ENCODE measurements around the gene ARRB1. TPM values are rescaled to one million over a fixed set of nuclear protein-coding genes. Genes with fewer than 3 reads are reported as not detected.

Gene ARRB1
- polyA plus RNA-seq, 1 experiment: 36.9 TPM

DNA sequence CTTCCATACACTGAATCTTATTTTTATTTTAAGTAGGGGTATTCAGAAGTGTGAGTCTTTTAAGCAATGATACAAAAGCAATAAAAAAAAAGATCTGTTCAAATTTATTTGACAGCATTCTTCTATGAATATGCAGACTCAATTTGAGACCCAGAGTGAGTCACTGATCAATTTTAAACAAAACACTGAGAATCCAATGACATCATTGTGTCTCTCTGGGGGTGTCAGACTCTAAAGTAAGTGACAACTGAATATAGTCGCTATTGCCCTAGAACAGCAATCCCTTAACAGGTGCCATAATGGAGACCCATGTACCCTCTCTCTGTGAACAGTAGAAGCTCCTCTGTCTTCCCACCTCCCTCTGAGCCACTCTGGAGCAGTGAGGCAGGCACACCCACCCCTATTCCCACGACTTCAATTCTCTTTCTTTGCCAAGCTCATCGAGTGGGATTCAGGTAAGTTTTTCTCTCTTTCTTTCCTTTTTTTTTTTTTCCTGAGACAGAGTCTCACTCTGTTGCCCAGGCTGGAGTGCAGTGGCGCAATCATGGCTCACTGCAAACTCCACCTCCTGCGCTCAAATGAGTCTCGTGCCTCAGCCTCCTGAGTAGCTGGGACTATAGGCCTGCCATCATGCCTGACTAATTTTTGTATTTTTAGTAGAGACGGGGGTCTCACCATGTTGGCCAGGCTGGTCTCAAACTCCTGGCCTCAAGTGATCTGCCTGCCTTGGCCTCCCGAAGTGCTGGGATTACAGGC, 42.8 kb upstream of the ARRB1 start:
- Histone ChIP-seq H3K27me3 (ENCODE audit: control insufficient read depth, insufficient read depth, low read length) (peaks cover 16% of the 10 kb centered on the region), H3K9me3 (ENCODE audit: control insufficient read depth, insufficient read depth, low read length) (no peaks in the 10 kb centered on the region), H3K27ac (ENCODE audit: low read depth, low read length) (no peak overlapping the region), H3K4me3 (ENCODE audit: low read depth, low read length) (no peak overlapping the region)
- DNase-seq (ENCODE audit: low read depth, low spot score): no peak
- ChIA-PET POLR2A (interaction anchor here (0.7 kb wide), 1 partner anchor 64 kb away, joined by 3 read pairs; no protein-coding TSS in a partner anchor), CTCF (interaction anchor here (0.6 to 1.9 kb wide), 5 partner anchors 9 to 1968 kb away, joined by 3 to 11 read pairs (median 3); no protein-coding TSS in a partner anchor)
- TF ChIP-seq, protein P1, sequence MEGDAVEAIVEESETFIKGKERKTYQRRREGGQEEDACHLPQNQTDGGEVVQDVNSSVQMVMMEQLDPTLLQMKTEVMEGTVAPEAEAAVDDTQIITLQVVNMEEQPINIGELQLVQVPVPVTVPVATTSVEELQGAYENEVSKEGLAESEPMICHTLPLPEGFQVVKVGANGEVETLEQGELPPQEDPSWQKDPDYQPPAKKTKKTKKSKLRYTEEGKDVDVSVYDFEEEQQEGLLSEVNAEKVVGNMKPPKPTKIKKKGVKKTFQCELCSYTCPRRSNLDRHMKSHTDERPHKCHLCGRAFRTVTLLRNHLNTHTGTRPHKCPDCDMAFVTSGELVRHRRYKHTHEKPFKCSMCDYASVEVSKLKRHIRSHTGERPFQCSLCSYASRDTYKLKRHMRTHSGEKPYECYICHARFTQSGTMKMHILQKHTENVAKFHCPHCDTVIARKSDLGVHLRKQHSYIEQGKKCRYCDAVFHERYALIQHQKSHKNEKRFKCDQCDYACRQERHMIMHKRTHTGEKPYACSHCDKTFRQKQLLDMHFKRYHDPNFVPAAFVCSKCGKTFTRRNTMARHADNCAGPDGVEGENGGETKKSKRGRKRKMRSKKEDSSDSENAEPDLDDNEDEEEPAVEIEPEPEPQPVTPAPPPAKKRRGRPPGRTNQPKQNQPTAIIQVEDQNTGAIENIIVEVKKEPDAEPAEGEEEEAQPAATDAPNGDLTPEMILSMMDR (IDR thresholded peaks at IDR 0.05; ENCODE audit: low read depth, low read length): no peak

- H3K9me3 ChIP-seq (ENCODE audit: control insufficient read depth, insufficient read depth, low read length): no peaks in the 10 kb centered on the region
- no peak overlapping the region for H3K4me3 ChIP-seq (ENCODE audit: low read depth, low read length)
- no peak for DNase-seq (ENCODE audit: low read depth, low spot score)
- TF ChIP-seq, protein P1 (IDR thresholded peaks at IDR 0.05; ENCODE audit: low read depth, low read length): no peak
- ChIA-PET CTCF (interaction anchor here (0.6 to 6.9 kb wide), 11 partner anchors 8 to 183 kb away, joined by 3 to 105 read pairs (median 7); no protein-coding TSS in a partner anchor), POLR2A (interaction anchor here (1.1 kb wide), 1 partner anchor 38 kb away, joined by 3 read pairs; no protein-coding TSS in a partner anchor)
- H3K27me3 ChIP-seq (ENCODE audit: control insufficient read depth, insufficient read depth, low read length): peaks cover 9% of the 10 kb centered on the region
- no peak overlapping the region for H3K27ac ChIP-seq (ENCODE audit: low read depth, low read length)
Measured at GRCh38 chr11:75389925-75390324, 38.5 kb upstream of the ARRB1 start.

DNA sequence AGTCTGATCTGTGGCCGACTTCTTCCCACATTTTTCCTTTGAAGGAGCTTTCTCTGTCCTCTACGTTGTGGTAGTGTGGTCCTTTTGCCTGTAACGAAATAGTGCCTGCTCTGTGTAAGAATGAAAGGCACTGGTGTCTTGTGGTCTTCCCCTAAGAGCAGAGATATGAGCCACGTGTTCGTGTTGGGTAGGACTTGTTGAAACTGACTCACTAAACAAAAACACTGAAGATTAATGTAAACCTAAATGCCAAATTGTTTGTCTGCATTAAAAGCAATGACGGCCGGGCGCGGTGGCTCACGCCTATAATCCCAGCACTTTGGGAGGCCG, 37.8 kb upstream of the ARRB1 start:
- CTCF ChIA-PET: interaction anchor here (0.6 to 6.9 kb wide), 24 partner anchors 8 to 336 kb away, joined by 3 to 105 read pairs (median 4); partner anchors contain the start of gene GDPD5
- Histone ChIP-seq H3K9me3 (ENCODE audit: control insufficient read depth, insufficient read depth, low read length) (no peaks in the 10 kb centered on the region), H3K27ac (ENCODE audit: low read depth, low read length) (peak overlapping the region; percentile 11), H3K4me3 (ENCODE audit: low read depth, low read length) (no peak overlapping the region), H3K27me3 (ENCODE audit: control insufficient read depth, insufficient read depth, low read length) (peaks cover 9% of the 10 kb centered on the region)
- TF ChIP-seq, protein P1 (IDR thresholded peaks at IDR 0.05; ENCODE audit: low read depth, low read length): no peak
- no peak for DNase-seq (ENCODE audit: low read depth, low spot score)
- POLR2A ChIA-PET: interaction anchor here (0.7 to 1.1 kb wide), 2 partner anchors 39 to 188 kb away, joined by 3 to 5 read pairs; no protein-coding TSS in a partner anchor

DNA sequence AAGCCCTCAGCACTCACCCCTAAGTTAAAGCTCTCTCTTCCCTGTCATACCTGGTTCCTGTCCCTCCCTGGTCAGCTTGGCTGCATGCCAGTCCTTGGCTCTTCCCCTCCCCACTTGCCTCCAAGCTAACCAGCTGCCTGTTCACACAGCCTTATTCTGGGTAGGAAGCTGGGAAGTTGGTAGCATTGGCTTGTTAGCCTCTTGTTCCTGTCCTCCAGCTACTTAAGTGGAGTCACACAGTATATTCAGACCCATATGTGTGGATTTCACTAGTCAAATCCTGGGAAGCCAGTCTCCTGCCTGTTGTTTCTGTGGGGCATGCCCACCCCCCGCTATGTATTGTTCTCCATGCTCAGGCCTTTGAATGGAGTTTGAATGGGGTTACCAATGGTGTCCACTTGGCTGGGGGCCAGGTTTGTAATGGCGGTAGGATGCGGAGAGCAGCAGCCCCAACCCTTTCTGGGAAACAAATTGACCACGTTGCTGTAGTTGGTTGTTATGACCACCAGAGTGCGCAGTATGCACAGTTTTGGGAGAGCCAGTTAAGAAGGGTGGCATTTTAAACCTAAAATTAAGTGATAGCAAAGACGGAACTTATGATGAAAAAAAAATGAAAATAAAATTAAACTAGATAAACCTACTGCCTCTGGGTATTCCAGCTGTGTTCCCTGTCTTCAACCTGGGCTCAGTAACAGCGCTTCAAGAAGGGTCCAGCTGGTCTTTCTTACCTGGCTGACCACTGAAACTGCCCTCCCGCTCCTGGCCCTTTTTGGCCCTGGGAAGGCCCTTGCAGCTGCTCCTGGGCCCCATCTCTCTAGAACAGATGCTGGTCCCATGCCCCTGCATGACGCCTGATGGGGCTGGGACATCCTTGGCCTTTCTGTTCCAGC, 37.2 kb upstream of the ARRB1 start:
- Histone ChIP-seq H3K4me3 (ENCODE audit: low read depth, low read length) (no peak overlapping the region), H3K9me3 (ENCODE audit: control insufficient read depth, insufficient read depth, low read length) (no peaks in the 10 kb centered on the region), H3K27me3 (ENCODE audit: control insufficient read depth, insufficient read depth, low read length) (peaks cover 9% of the 10 kb centered on the region), H3K27ac (ENCODE audit: low read depth, low read length) (peak overlapping the region; percentile 11)
- TF ChIP-seq, protein P1 (IDR thresholded peaks at IDR 0.05; ENCODE audit: low read depth, low read length): peak; percentile 86
- peak; percentile 45 for DNase-seq (ENCODE audit: low read depth, low spot score)
- ChIA-PET POLR2A (interaction anchor here (0.7 kb wide), 1 partner anchor 187 kb away, joined by 5 read pairs; no protein-coding TSS in a partner anchor), CTCF (interaction anchor here (0.6 to 6.9 kb wide), 37 partner anchors 9 to 479 kb away, joined by 3 to 105 read pairs (median 3); partner anchors contain the start of gene GDPD5)

All from AG04450 (cell line).